H1 (cell line): Measurements from ENCODE around the gene FHAD1. TPM values are rescaled to one million over a fixed set of nuclear protein-coding genes. Genes with fewer than 3 reads are reported as not detected.

Experiments used
- CTCF ChIA-PET: fragments of 300-600 bp; sonication (Branson Sonifier 250); formaldehyde crosslinking; loops from one replicate; lab custom pipeline; 2021; ENCODE audit not compliant: partially characterized antibody; lab: Charles Lee
- POLR2A ChIA-PET: fragments of 300-600 bp; sonication (Branson Sonifier 250); formaldehyde crosslinking; loops from one replicate; lab custom pipeline; 2021; ENCODE audit warnings: inconsistent platforms; ENCODE audit not compliant: partially characterized antibody; lab: Charles Lee
- DNase-seq, 2 experiments: peaks; one replicate each; pipeline versions ENCODE4 v3.0.0 to v3.0.0-alpha.2; 2010 to 2022; ENCODE audit warnings: low spot score in 2 of 2, low read depth in 1 of 2, mixed read lengths in 1 of 2
- FAIRE-seq: peaks from 2 replicates; lab custom pipeline; 2011; peaks lifted over from hg19 to GRCh38; lab: Jason Lieb, UNC
- H2AFZ ChIP-seq: 2 replicates; pipeline ENCODE4 v1.8.1; 2012; ENCODE audit warnings: low read length, inconsistent platforms
- H2AK5ac ChIP-seq: 2 replicates; pipeline ENCODE4 v1.6.1; 2013; ENCODE audit warnings: low read depth, low read length
- H2BK120ac ChIP-seq: replicated peaks from 2 replicates; pipeline ENCODE3; 2013; ENCODE audit warnings: low read depth, low read length, inconsistent platforms
- H2BK12ac ChIP-seq: 2 replicates; pipeline ENCODE4 v1.6.1; 2013; ENCODE audit warnings: low read depth, low read length
- H2BK15ac ChIP-seq: 2 replicates; pipeline ENCODE4 v1.6.1; 2013; ENCODE audit warnings: low read length
- H2BK20ac ChIP-seq: 2 replicates; pipeline ENCODE4 v1.6.1; 2013; ENCODE audit warnings: low read length
- H2BK5ac ChIP-seq: 2 replicates; pipeline ENCODE4 v1.6.1; 2013; ENCODE audit warnings: low read depth, low read length
- H3K14ac ChIP-seq: 2 replicates; pipeline ENCODE4 v1.6.1; 2013; ENCODE audit warnings: inconsistent platforms; ENCODE audit not compliant: insufficient read length
- H3K18ac ChIP-seq: 2 replicates; pipeline ENCODE4 v1.6.1; 2013; ENCODE audit warnings: low read length; ENCODE audit errors: extremely low read depth
- H3K23ac ChIP-seq: 2 replicates; pipeline ENCODE4 v1.6.1; 2013; ENCODE audit warnings: inconsistent platforms; ENCODE audit not compliant: insufficient read length
- H3K23me2 ChIP-seq: 2 replicates; pipeline ENCODE4 v1.6.1; 2013; ENCODE audit warnings: low read depth, low read length
- H3K27ac ChIP-seq: 2 replicates; pipeline ENCODE4 v1.6.1; 2011; ENCODE audit warnings: low read depth, low read length, inconsistent platforms
- H3K27me3 ChIP-seq, 4 experiments: replicated peaks in 1 of 4; 1 replicate in 1 of 4; 2 replicates in 3 of 4; pipeline versions ENCODE4 v1.6.1 to v1.8.1; 2011 to 2013; ENCODE audit warnings: low read length in 3 of 4, mild to moderate bottlenecking in 3 of 4, inconsistent platforms in 2 of 4, mixed read lengths in 2 of 4, moderate library complexity in 1 of 4; ENCODE audit not compliant: control insufficient read depth in 3 of 4, insufficient read depth in 3 of 4; ENCODE audit errors: extremely low read depth in 1 of 4
- H3K36me3 ChIP-seq, 4 experiments: 2 replicates each; pipeline versions ENCODE4 v1.6.1 to v1.8.1; 2011 to 2013; ENCODE audit warnings: mild to moderate bottlenecking in 4 of 4, low read length in 3 of 4, moderate library complexity in 2 of 4, control low read depth in 1 of 4, inconsistent platforms in 1 of 4; ENCODE audit not compliant: insufficient read depth in 4 of 4, control insufficient read depth in 2 of 4
- H3K4ac ChIP-seq: replicated peaks from 2 replicates; pipeline ENCODE3; 2013; ENCODE audit warnings: low read length, low read depth, mixed read lengths, inconsistent platforms; ENCODE audit not compliant: insufficient read length
- H3K4me1 ChIP-seq, 4 experiments: replicated peaks in 1 of 4; 1 replicate in 1 of 4; 2 replicates in 3 of 4; pipeline versions ENCODE4 v1.6.1 to v1.8.1; 2011 to 2013; ENCODE audit warnings: low read length in 3 of 4, inconsistent platforms in 2 of 4, mixed read lengths in 1 of 4; ENCODE audit not compliant: insufficient read depth in 4 of 4, control insufficient read depth in 3 of 4
- H3K4me2 ChIP-seq, 2 experiments: 2 replicates each; pipeline versions ENCODE4 v1.6.1 to v1.8.1; 2011 to 2013; ENCODE audit warnings: low read depth in 2 of 2, low read length in 2 of 2, control low read depth in 1 of 2, inconsistent platforms in 1 of 2, mild to moderate bottlenecking in 1 of 2; ENCODE audit not compliant: insufficient read depth in 1 of 2
- H3K4me3 ChIP-seq, 4 experiments: fragments of 200-600, 300-600 bp in 1 of 4; sonication (generic), shearing (Covaris generic), sonication (Bioruptor Twin) in 1 of 4; 2 replicates each; pipeline versions ENCODE4 v1.5.1 to v1.8.1; 2011 to 2016; ENCODE audit warnings: low read length in 4 of 4, low read depth in 3 of 4, control low read depth in 2 of 4, inconsistent platforms in 2 of 4, mild to moderate bottlenecking in 2 of 4, mixed read lengths in 1 of 4, moderate library complexity in 1 of 4; ENCODE audit not compliant: insufficient read depth in 2 of 4; ENCODE audit errors: extremely low read depth in 1 of 4
- H3K56ac ChIP-seq: replicated peaks from 2 replicates; pipeline ENCODE3; 2013; ENCODE audit warnings: low read depth, mild to moderate bottlenecking, mixed read lengths, low read length, inconsistent platforms; ENCODE audit not compliant: insufficient read length
- H3K79me1 ChIP-seq: 2 replicates; pipeline ENCODE4 v1.6.1; 2013; ENCODE audit warnings: low read depth, low read length, control low read depth
- H3K79me2 ChIP-seq, 2 experiments: 2 replicates each; pipeline versions ENCODE4 v1.6.1 to v1.8.1; 2012 to 2013; ENCODE audit warnings: low read length in 2 of 2, mild to moderate bottlenecking in 2 of 2, inconsistent platforms in 1 of 2; ENCODE audit not compliant: insufficient read depth in 2 of 2, control insufficient read depth in 1 of 2
- H3K9ac ChIP-seq, 4 experiments: replicated peaks in 1 of 4; 1 replicate in 1 of 4; 2 replicates in 3 of 4; pipeline versions ENCODE4 v1.6.1 to v1.8.1; 2011 to 2013; ENCODE audit warnings: low read depth in 3 of 4, low read length in 3 of 4, control low read depth in 2 of 4, mild to moderate bottlenecking in 2 of 4, moderate library complexity in 2 of 4, inconsistent platforms in 1 of 4; ENCODE audit errors: extremely low read depth in 1 of 4
- H3K9me3 ChIP-seq, 2 experiments: 2 replicates each; pipeline versions ENCODE4 v1.6.1 to v1.8.1; 2012 to 2013; ENCODE audit warnings: mild to moderate bottlenecking in 2 of 2, moderate library complexity in 2 of 2, control low read depth in 1 of 2, inconsistent platforms in 1 of 2, low read depth in 1 of 2, low read length in 1 of 2, mixed read lengths in 1 of 2; ENCODE audit not compliant: insufficient read depth in 2 of 2
- H4K20me1 ChIP-seq, 2 experiments: replicated peaks in 1 of 2; 2 replicates each; pipeline versions ENCODE3 to v1.8.1; 2011 to 2013; ENCODE audit warnings: inconsistent platforms in 2 of 2, low read length in 2 of 2, mild to moderate bottlenecking in 1 of 2; ENCODE audit not compliant: insufficient read depth in 2 of 2, control insufficient read depth in 1 of 2
- H4K5ac ChIP-seq: 2 replicates; pipeline ENCODE4 v1.6.1; 2013; ENCODE audit warnings: low read length, low read depth, mixed read lengths, inconsistent platforms; ENCODE audit not compliant: insufficient read length
- H4K8ac ChIP-seq: 2 replicates; pipeline ENCODE4 v1.8.0; 2013; ENCODE audit warnings: mild to moderate bottlenecking, moderate library complexity, low read length, inconsistent platforms; ENCODE audit not compliant: insufficient read depth; ENCODE audit errors: extremely low read depth
- H4K91ac ChIP-seq: replicated peaks from 2 replicates; pipeline ENCODE3; 2013; ENCODE audit warnings: low read length, mixed read lengths, inconsistent platforms; ENCODE audit not compliant: insufficient read length
- CBX8 ChIP-seq: fragments of 300-800, 300-1000 bp; sonication (generic); IDR thresholded peaks from 2 replicates; pipeline ENCODE4 v1.7.1; 2016; ENCODE audit warnings: low read depth, low read length, borderline replicate concordance
- KDM5A ChIP-seq: fragments of 200-600 bp; IDR thresholded peaks from 2 replicates; pipeline ENCODE4 v1.7.1; 2012; ENCODE audit warnings: mild to moderate bottlenecking, low read length, inconsistent platforms, mixed read lengths
- NANOG ChIP-seq: IDR thresholded peaks from 2 replicates; pipeline ENCODE4 v1.6.1; 2011; ENCODE audit warnings: low read length, low read depth, mild to moderate bottlenecking, inconsistent platforms; ENCODE audit not compliant: insufficient read depth, poor library complexity, severe bottlenecking
- POLR2AphosphoS5 ChIP-seq: IDR thresholded peaks from 2 replicates; pipeline ENCODE4 v1.6.1; 2011; ENCODE audit warnings: low read depth, low read length
- SIN3A ChIP-seq, 2 experiments: IDR thresholded peaks in 1 of 2; conservative IDR thresholded peaks in 1 of 2; 2 replicates each; pipeline ENCODE4 v1.6.1; 2011 to 2012; ENCODE audit warnings: low read length in 2 of 2, improper control_type of control experiment in 1 of 2, low read depth in 1 of 2, mild to moderate bottlenecking in 1 of 2
- WGBS, 2 experiments: shearing (Covaris generic) in 1 of 2; methylation state at CpG; one replicate each; pipeline versions ENCODE4 v1.1.6 to v1.1.7; 2013 to 2015; ENCODE audit warnings: low lambda C conversion rate in 2 of 2, mixed read lengths in 2 of 2, inconsistent platforms in 1 of 2, low coverage in 1 of 2, missing lambda C conversion rate in 1 of 2; ENCODE audit not compliant: insufficient replicate concordance in 2 of 2, insufficient coverage in 1 of 2, insufficient read length in 1 of 2; ENCODE audit errors: extremely low coverage in 1 of 2, missing lambda C conversion rate in 1 of 2; 5-methylcytosine and 5-hydroxymethylcytosine counted together
- polyA plus RNA-seq, 7 experiments: library from polyadenylated mRNA; depleted of rRNA in 3 of 7; stranded (reverse) in 5 of 7; unstranded in 2 of 7; fragments of >200 nt in 5 of 7; fragments of 200-250 nt in 2 of 7; gene quantifications; 1 replicate in 5 of 7; 2 replicates in 1 of 7; 4 replicates in 1 of 7; pipeline versions ENCODE4 v1.2.1 to v1.2.3, GENCODE V29; 2011 to 2013; ENCODE audit warnings: missing spikeins in 2 of 7, mixed read lengths in 2 of 7
- total RNA-seq: library from RNA; stranded (reverse); fragmentation: NEBNext Ultra II Directional; extraction: Animal tissue kit (Norgen Biotek cat#: 25700); gene quantifications from 2 replicates; pipeline ENCODE4 v1.2.1, GENCODE V29; 2021

The FHAD1 gene
- total and polyA plus RNA-seq, 2 of the 8 experiments (the other 6 are each of a cell fraction or from before 2014, with no cell fraction given): 0.39 to 0.69 TPM

GRCh38 chr1:15262706-15263105, 15.7 kb downstream of the FHAD1 start:
- Histone ChIP-seq H3K4me3 (no peak overlapping the region), H3K4me1 (peaks cover 0 to 4% (median 2%) of the 10 kb centered on the region in 4 experiments; a peak in 3 of 7 replicates), H2BK12ac (no peak overlapping the region), H4K8ac (no peak overlapping the region), H4K20me1 (no peaks in the 10 kb centered on the region), H2AFZ (no peak overlapping the region), H2AK5ac (no peak overlapping the region), H3K27ac (no peak overlapping the region), H3K4me2 (no peak overlapping the region), H3K79me1 (no peaks in the 10 kb centered on the region), H3K79me2 (no peaks in the 10 kb centered on the region), H2BK15ac (no peak overlapping the region), H3K9ac (no peak overlapping the region), H3K23ac (no peak overlapping the region), H3K9me3 (no peaks in the 10 kb centered on the region), H4K91ac (no peak overlapping the region), H4K5ac (no peak overlapping the region), H3K18ac (no peak overlapping the region), H3K14ac (no peak overlapping the region), H3K27me3 (no peaks in the 10 kb centered on the region), H2BK5ac (no peak overlapping the region), H3K23me2 (no peaks in the 10 kb centered on the region), H2BK20ac (no peak overlapping the region), H3K36me3 (no peaks in the 10 kb centered on the region), H2BK120ac (no peak overlapping the region), H3K56ac (no peak overlapping the region), H3K4ac (no peak overlapping the region)
- no peak for DNase-seq
- POLR2A ChIA-PET: no interaction called here
- 89% methylated on average over 5 of the region's 5 CpGs; no CpG with 5 or more reads in 1 of the 2 experiments for WGBS, 2 experiments
- CTCF ChIA-PET: interaction anchor here (1.3 to 4.7 kb wide), 3 partner anchors 9 to 34 kb away, joined by 3 to 45 read pairs (median 5); no protein-coding TSS in a partner anchor
- no peak for FAIRE-seq
- TF ChIP-seq CBX8: no peak
- TF ChIP-seq NANOG: no peak
- no peak for TF ChIP-seq KDM5A
- no peak for TF ChIP-seq SIN3A (conservative IDR thresholded peaks at IDR 0.05 in 1 of 2, IDR thresholded peaks at IDR 0.05 in 1 of 2; ENCODE audit: low read depth in 1 of 2, low read length in 2 of 2)
- TF ChIP-seq POLR2AphosphoS5: no peak
